Skeletal muscle satellite cell (primary cell): Measurements from ENCODE around the gene CAPZA2.

Experiments used
- H3K27me3 ChIP-seq: 2 replicates; pipeline ENCODE4 v1.7.0; 2013; ENCODE audit warnings: low read length; ENCODE audit not compliant: control insufficient read depth, insufficient read depth
- H3K36me3 ChIP-seq: 2 replicates; pipeline ENCODE4 v1.7.0; 2013; ENCODE audit warnings: mild to moderate bottlenecking, control low read depth, low read length; ENCODE audit not compliant: insufficient read depth
- H3K4me1 ChIP-seq: 2 replicates; pipeline ENCODE4 v1.7.0; 2013; ENCODE audit warnings: low read length; ENCODE audit not compliant: control insufficient read depth, insufficient read depth
- H3K4me2 ChIP-seq: 2 replicates; pipeline ENCODE4 v1.7.0; 2013; ENCODE audit warnings: mild to moderate bottlenecking, low read length
- H3K4me3 ChIP-seq: 2 replicates; pipeline ENCODE4 v1.7.0; 2013; ENCODE audit warnings: low read length
- H3K9ac ChIP-seq: 2 replicates; pipeline ENCODE4 v1.7.0; 2013; ENCODE audit warnings: mild to moderate bottlenecking, low read depth, low read length, moderate library complexity
- H3K9me3 ChIP-seq: replicated peaks from 2 replicates; pipeline ENCODE4 v1.7.0; 2013; ENCODE audit warnings: mild to moderate bottlenecking, control low read depth, low read length

Gene CAPZA2

DNA sequence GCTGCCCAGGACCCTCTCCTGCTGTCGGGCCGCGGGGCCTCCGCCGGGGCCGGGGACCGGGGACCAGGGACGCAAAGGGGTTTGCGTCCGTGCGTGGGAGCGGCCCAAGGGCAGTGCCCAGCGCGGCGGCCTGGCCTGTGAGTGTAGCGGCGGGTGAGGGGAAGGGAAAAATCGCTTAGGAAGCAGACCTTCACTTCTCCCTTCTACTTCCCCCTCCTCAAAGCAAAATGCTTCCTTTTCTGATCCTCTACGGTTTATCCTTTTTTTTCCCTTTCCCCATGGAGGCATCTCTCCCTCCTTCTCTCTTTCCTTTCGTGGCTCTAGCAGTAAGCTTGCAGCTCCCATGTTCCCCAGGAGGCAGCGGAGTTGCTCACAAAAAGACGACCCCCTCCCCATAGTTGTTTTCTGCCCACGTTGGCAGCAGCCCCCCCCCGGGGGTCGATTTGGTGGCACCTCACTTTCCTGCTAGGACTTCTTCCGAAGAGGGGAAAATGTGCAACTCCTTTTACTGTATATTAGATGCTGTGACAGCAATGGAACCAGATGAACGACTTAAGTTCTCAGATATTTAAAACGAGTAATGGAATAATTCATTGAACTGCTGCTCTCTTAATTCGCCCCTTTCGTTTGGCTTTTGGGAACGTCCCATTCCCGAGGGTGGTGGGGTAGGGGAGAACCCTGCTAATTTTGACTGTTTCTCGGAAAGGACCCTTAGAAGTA lies 724 bp downstream of the CAPZA2 start:
- peaks cover 12% of the 10 kb centered on the region for H3K4me1 ChIP-seq
- H3K27me3 ChIP-seq, result no peaks in the 10 kb centered on the region

GRCh38 chr7:116863936-116864500 lies 1.6 kb downstream of the CAPZA2 start:
- H3K9ac ChIP-seq, result peak overlapping the region; percentile 86
- no peaks in the 10 kb centered on the region for H3K9me3 ChIP-seq
- H3K27me3 ChIP-seq, result no peaks in the 10 kb centered on the region
- H3K4me3 ChIP-seq, result peak overlapping the region; percentile 99
- no peaks in the 10 kb centered on the region for H3K36me3 ChIP-seq
- H3K4me2 ChIP-seq, result peak overlapping the region; percentile 92
- H3K4me1 ChIP-seq, result peaks cover 10% of the 10 kb centered on the region

More for the DNA sequence above, 724 bp downstream of the CAPZA2 start:
- Histone ChIP-seq H3K4me3 (peak overlapping the region; percentile 99), H3K4me2 (peak overlapping the region; percentile 92), H3K9ac (peak overlapping the region; percentile 86), H3K36me3 (no peaks in the 10 kb centered on the region), H3K9me3 (no peaks in the 10 kb centered on the region)

DNA sequence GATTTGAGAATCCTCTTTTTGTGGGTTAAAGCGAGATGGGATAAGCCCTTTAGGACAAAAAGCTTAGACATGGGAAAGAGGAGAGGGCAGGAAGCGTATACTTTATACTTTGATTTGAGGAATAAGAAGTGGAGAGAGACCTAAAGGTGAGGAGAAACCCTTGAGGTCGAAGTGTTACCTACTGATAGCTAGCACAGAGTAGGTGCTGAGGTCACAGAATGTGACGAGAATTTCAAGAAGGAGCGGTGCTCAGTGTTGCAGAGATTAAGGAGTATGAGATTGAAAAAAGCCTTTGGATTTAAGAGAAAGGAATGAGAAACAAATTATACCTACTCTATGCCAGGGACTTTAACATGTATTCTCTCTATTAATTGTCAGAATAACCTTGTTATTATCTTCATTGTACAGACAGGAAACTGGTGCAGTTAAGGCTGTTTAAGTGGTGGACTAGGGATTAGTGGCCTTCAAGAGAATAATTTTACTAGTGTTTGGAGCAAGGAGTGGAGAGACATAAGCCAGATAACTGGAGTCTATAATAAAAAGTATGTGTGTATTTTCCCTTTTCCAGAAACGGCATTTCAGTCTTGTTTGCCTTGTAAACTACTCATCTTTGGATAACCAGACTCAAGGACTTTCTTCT lies 8.8 kb downstream of the CAPZA2 start:
- H3K4me2 ChIP-seq, result peak overlapping the region; percentile 53
- H3K9me3 ChIP-seq, result no peaks in the 10 kb centered on the region
- H3K27me3 ChIP-seq, result no peaks in the 10 kb centered on the region
- H3K4me1 ChIP-seq, result peaks cover 21% of the 10 kb centered on the region
- H3K36me3 ChIP-seq, result peaks cover 3% of the 10 kb centered on the region
- no peak overlapping the region for H3K9ac ChIP-seq
- H3K4me3 ChIP-seq, result no peak overlapping the region

DNA sequence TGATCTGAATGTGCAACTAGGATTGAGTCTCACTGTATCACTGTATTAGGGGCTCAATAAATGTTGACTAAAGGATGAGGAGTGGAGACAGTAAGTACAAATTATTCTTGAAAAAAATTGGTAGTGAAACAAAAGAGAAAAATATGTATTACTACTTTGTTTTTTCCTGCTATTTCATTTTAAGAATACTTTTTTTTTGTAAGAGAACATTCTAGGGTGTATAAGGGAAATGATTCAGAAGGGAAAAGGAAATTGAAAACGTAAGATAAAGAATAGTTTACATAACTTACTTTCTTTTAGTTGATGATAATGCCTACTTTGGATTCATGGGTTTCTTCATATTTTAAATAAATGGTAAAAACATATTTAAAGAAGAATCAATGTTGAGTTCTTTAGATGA lies 9.6 kb downstream of the CAPZA2 start:
- H3K4me3 ChIP-seq, result peak overlapping the region; percentile 22
- peaks cover 21% of the 10 kb centered on the region for H3K4me1 ChIP-seq
- peak overlapping the region; percentile 53 for H3K4me2 ChIP-seq
- no peaks in the 10 kb centered on the region for H3K27me3 ChIP-seq
- peaks cover 11% of the 10 kb centered on the region for H3K36me3 ChIP-seq
- H3K9me3 ChIP-seq, result no peaks in the 10 kb centered on the region
- H3K9ac ChIP-seq, result no peak overlapping the region

DNA sequence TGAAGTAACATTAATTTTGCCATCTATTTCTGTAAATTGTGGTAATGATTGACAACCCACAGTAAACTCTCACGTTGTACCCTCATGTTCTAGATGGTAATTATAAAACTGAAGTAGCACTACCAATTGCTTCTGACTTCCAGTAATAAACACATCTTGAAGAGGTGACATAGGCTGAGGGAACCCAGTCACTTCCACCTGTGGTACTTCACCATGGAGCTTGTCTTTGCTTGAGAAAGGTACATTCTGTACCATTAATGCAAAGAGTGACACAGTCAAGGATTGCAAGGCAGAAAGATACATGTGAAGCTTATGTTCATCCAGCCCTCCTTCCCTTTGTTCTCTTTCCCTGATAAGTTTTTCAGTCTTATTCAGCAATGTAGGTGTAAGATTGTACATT lies 11.2 kb downstream of the CAPZA2 start:
- Histone ChIP-seq H3K9ac (no peak overlapping the region), H3K9me3 (no peaks in the 10 kb centered on the region), H3K4me3 (no peak overlapping the region), H3K4me2 (no peak overlapping the region), H3K4me1 (peaks cover 21% of the 10 kb centered on the region), H3K27me3 (no peaks in the 10 kb centered on the region), H3K36me3 (peaks cover 11% of the 10 kb centered on the region)

GRCh38 chr7:116876664-116877442 lies 14.5 kb downstream of the CAPZA2 start:
- Histone ChIP-seq H3K9ac (no peak overlapping the region), H3K9me3 (no peaks in the 10 kb centered on the region), H3K4me2 (no peak overlapping the region), H3K4me1 (peaks cover 11% of the 10 kb centered on the region), H3K36me3 (peaks cover 11% of the 10 kb centered on the region), H3K27me3 (no peaks in the 10 kb centered on the region), H3K4me3 (no peak overlapping the region)

DNA sequence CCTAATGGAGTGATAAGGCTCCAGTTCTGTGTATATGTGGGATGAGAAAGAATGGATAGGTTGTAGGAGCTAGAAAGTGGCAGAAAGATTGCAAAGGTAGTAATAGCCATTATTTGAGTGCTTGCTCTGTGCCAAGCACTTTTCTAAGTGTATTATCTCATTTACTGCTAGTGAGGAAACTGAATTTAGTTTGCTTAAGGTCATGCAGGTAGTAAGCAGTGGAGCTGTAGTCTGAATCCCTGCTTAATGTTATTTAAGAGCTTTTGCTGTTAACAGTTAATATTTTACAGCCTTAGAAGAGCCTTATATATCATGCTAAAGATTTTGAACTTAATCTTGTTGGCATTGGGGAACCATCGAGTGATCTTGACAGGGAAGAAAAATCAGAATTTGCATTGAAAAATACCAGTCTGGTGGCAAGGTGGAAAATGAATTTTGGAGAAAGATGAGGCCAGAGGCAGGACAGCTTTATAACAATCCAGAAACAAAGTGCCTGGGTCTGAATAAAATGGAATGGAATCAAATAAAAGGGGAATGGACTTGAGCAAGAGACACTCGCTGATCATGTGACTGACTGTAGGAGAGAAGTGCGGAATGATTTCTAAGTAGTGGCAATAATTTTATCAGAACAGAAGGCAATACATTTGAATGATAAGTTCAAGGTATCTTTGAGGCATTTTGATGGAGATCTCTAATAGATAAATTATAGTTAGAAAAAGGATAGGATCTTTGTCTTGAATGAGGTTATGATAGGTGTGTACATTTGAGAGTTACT lies 15.2 kb downstream of the CAPZA2 start:
- no peaks in the 10 kb centered on the region for H3K9me3 ChIP-seq
- H3K36me3 ChIP-seq, result peaks cover 11% of the 10 kb centered on the region
- no peaks in the 10 kb centered on the region for H3K27me3 ChIP-seq
- H3K4me2 ChIP-seq, result no peak overlapping the region
- no peak overlapping the region for H3K4me3 ChIP-seq
- peaks cover 3% of the 10 kb centered on the region for H3K4me1 ChIP-seq
- no peak overlapping the region for H3K9ac ChIP-seq

- Histone ChIP-seq H3K36me3 (peaks cover 13% of the 10 kb centered on the region), H3K9me3 (no peaks in the 10 kb centered on the region), H3K4me2 (no peak overlapping the region), H3K27me3 (no peaks in the 10 kb centered on the region), H3K9ac (no peak overlapping the region), H3K4me3 (no peak overlapping the region), H3K4me1 (no peaks in the 10 kb centered on the region)
Measured at GRCh38 chr7:116884691-116885090, 22.3 kb downstream of the CAPZA2 start.

DNA sequence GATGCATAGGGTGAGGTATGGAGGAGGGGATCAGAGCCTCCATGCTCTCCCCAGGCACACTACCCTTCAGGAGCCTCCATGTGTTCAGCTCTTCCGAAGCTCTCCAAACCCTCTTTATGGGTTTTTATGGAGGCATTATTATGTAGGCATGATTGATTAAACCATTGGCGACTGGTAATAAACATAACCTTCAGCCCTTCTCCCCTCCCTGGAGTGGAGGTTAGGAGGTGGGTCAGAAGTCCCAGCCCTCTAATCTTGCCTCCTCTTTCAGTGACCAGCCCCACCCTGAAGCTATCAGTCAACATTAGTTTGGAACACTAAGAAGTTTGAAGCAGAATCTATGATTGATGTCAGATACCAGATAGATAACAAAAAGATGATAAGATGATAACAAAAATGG lies 23.3 kb downstream of the CAPZA2 start:
- no peak overlapping the region for H3K9ac ChIP-seq
- no peak overlapping the region for H3K4me2 ChIP-seq

DNA sequence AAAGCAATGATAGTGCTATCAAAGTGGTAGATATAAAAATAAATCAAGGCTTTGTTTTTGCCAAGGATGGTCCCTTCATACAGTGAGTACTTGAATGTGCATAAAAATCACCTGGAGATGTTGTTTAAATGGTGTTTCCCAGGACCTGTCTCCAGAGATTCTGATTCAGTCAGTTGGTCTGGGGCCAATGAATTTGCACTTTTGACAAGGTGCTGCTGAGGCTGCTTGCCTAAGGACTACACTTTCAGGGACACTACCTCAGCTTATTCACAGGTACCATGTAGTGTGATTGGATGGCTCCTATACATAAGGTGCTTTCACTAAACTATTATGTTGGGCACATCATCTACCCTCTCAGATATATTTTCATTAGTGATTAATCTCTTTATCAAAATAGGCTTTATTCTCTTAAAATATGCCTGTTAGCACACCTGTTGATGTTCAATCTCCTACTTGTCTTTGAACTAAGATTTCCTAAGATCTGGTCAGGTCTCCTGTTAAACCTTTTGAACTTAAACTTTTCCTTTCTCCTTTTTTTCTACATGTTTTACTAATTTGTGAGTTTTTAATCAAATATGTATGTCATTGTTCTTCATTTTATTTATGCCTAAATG lies 24.3 kb downstream of the CAPZA2 start:
- peaks cover 22% of the 10 kb centered on the region for H3K36me3 ChIP-seq
- H3K4me2 ChIP-seq, result no peak overlapping the region
- H3K9me3 ChIP-seq, result no peaks in the 10 kb centered on the region
- H3K27me3 ChIP-seq, result no peaks in the 10 kb centered on the region
- H3K9ac ChIP-seq, result no peak overlapping the region
- no peaks in the 10 kb centered on the region for H3K4me1 ChIP-seq
- no peak overlapping the region for H3K4me3 ChIP-seq

More for the DNA sequence above, 23.3 kb downstream of the CAPZA2 start:
- H3K27me3 ChIP-seq, result no peaks in the 10 kb centered on the region
- H3K36me3 ChIP-seq, result peaks cover 18% of the 10 kb centered on the region
- no peaks in the 10 kb centered on the region for H3K4me1 ChIP-seq
- no peaks in the 10 kb centered on the region for H3K9me3 ChIP-seq
- H3K4me3 ChIP-seq, result no peak overlapping the region
